HG03280 (cell line): ENCODE results near the gene ITGB5.
"Not testable (repeated sequence)": the region's sequence is repeated elsewhere in the genome, so short reads cannot be mapped to it uniquely, and the experiment has no call there.

ENCODE experiments used
- ATAC-seq: cut with Tn5 transposase; IDR thresholded peaks from one replicate; pipeline ENCODE4 v1.9.1; 2021; ENCODE audit warnings: mild to moderate bottlenecking, moderate library complexity; ENCODE audit not compliant: unreplicated experiment

ITGB5 gene

DNA sequence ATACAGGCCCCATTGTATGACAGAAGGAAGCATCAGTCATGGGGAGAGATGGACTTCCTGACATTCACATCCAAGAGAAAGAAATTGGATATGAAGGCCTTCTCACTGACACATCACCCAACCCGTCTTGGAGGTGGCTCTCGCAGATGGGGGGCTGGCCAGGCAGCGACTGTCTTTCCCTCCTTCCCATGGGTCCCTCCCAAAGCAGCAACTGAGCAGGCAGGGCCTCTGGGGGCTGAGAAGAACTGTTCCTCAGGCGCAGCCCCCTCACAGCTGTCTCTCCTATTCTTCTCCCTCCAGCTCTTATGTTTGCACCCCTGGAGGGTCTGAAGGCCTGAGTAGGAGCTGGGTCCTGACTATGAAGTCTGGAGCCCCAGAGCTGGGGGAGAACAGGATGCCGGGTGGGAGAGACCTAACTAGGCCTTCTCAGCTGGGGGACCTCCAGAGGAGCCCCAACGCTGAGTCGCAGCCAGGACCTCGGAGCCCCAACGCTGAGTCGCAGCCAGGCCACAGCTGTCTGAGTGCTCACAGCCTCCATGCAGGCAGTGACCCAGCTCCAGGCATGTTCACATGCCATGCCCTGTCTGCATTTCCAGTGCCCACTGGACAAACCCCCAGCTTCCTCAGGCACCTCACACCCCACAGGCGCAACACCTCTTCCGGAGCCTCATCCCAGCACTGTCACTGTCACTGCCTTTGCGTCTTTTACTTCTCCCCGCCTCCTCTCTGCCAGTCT, 127.3 kb downstream of the ITGB5 start:
- no peak for ATAC-seq

DNA sequence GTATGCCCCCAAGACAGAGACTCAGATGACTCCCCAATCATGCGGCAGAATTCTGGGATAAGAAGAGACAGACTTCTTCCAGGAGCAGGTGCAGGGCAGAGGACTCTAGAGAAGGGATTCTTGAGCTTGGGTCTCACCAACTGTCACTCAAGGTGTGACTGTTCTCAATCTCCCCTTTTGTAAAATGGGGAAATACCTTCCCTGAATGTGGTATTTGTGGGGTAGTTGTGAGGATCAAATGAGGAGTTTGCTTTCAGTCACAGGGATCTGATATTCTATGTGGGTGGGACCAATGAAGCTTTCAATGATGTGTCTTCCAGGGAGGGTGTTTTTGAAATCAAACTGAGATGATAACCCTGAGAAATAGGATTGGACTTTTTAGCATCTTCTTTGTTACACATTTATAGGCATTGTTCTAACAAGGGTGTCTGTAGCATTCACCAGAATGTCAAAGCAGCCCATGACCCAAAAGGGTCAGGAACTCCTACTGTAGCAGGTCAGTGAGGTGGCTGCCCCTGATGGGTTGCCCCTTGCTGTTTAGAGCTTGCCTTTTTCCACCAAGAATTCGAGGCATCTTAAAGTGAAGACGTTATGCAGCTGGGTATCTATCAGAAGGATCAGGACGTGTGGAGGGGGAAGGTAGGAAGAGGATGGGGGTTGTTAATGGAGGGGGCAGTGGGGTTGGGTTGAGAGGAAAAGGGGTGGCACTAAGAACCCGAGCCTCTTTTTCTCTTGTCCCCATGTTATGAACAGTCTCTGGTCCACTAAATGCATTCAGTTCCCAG, 128.1 kb downstream of the ITGB5 start:
- ATAC-seq, result no peak

DNA sequence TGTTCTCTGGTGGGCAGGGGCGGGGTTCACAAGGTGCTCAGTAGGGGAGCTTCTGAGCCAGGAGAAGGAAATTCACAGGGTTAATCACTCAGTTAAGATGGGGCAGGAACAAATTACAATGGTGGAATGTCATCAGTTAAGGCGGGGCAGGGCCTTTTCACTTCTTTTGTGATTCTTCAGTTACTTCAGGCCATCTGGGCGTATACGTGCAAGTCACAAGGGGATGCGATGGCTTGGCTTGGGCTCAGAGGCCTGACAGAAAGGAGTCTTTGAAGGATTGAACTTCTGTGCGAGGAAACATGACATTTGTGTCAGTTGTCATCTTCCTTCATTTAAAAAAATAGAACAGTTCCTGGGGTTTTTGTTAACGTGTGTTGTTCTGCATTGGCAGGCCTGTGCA, 129.2 kb downstream of the ITGB5 start:
- not testable (repeated sequence) for ATAC-seq

DNA sequence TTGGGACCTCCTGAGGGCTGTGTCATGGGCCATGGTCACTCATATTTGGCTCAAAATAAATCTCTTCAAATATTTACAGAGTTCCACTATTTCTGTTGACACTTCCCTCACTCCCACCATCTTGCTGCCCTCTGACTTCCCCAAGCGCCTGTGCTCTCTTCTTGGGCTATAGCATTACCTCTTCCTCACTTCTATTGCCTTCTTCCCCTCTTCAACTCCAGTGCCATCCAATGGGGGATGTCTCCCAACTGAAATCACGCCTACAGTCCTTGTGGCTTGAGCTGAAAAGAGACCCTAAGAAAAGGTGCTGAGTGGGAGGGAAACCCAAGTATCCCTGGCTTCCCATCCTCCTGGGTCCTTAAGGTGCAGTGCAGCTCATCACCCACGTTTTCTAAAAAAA, 135.1 kb downstream of the ITGB5 start:
- ATAC-seq, result no peak

DNA sequence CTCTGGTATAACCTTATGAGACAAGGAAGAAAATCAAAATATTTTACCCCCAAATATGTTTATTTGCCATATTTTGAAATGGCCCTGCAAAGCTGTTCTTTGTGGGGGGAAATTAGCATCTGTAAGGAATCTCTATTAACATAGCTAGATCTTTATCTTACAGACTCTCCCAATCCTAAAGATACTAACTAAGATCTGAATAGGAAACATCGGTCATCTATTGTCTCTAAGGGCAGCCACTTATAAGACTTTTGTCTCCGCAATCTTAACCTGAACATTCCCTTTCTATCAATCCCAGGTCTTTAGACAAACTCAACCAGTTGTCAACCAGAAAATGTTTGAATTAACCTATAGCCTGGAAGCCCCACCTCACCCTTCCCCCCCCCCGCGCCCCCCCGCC, 135.7 kb downstream of the ITGB5 start:
- no peak for ATAC-seq

DNA sequence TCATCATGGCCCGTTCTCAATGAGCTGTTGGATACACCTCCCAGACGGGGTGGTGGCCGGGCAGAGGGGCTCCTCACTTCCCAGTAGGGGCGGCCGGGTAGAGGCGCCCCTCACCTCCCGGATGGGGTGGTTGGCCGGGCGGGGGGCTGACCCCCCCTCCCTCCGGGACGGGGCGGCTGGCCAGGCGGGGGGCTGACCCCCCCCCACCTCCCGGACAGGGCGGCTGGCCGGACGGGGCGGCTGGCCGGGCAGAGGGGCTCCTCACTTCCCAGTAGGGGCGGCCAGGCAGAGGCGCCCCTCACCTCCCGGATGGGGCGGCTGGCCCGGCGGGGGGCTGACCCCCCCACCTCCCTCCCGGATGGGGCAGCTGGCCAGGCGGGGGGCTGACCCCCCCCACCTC, 137.3 kb downstream of the ITGB5 start:
- not testable (repeated sequence) for ATAC-seq

DNA sequence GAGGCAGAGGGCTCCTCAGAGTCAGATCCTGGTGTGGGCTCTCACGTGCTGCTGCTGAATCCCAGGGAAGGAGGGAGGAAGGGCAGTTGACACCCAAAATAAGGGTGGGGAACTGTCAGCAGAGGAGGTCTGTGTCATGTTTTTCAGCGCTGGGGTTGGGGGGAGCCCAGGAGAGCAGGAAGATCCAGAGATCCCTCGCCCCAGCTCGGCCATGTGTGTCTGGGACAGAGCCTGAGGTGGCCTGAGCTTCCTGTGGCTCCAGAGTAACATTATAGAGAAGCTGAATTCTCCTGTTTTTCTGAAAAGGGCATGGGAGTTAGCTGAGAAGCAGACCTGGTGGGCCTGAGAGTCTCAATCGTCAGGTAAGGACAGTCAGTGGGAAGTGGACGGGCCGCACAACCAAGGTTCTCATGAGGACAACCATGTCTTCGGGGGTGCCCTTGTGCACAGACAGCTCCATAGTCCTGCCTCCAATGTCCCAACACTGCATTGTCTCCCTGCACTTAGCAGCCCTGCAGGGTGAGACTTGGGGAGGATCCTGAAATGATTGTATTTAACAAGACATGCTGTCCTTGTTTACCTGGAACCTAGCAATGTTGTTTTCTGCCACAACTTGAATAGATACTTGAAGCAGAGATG, 138.5 kb downstream of the ITGB5 start:
- ATAC-seq, result no peak

DNA sequence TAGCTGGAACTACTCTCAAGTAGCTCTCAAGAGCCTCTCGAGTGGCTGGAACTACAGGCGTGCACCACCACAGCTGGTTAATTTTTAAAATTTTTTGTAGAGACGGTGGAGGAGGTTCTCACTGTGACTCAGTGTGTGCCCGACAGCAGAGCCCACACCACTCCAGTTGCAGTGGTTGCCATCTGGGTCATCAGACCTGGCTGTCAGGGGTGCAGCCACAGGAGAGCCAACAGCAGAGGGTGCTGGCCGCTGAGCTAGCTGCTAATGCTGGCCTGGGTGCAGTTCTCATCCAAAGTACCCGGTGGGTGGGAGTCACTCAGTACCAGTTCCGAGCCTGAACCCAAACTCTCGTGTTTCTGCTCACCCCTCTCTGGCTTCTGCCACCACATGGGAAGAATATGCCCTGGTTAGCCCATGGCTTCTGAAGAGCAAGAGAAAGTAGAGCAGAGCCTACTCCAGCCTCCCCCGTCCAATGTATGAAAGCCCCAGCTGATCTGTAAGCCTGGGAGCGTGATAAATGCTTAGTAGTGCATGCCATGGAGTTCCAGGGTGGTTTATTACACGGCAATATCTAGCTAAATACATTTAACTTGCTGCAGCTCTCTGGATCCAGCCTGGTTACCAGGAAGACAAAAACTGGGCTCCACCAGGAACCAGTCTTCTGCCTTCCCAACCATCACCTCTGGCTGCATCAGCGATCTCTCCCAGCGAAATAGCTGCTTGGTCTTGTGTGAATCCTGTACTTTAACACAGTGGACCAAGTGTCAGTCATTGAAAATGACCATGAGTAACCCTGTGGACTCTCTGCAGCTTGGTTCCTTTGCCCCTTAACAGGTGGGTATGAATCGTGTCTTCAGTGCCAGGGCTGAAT, 139.8 kb downstream of the ITGB5 start:
- no peak for ATAC-seq

DNA sequence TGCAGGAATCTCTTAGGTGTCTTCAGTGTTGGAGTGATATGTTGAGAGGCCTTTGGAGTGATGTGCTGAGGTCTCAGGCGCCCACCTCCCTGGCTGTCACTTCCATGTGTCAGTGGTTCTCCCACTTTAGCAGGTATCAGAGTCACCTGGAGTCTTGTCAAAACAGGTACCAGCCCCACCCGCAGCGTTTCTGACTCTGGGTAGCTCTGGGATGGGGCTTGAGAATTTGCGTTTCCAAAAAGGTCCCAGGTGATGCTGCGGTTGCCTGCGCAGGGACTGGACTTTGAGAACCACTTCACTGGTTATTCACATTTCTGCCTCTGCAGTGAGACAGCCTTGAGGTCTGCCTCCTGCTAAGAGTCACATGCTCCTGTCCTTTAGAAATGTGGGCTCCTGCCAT, 141.4 kb downstream of the ITGB5 start:
- ATAC-seq, result no peak

DNA sequence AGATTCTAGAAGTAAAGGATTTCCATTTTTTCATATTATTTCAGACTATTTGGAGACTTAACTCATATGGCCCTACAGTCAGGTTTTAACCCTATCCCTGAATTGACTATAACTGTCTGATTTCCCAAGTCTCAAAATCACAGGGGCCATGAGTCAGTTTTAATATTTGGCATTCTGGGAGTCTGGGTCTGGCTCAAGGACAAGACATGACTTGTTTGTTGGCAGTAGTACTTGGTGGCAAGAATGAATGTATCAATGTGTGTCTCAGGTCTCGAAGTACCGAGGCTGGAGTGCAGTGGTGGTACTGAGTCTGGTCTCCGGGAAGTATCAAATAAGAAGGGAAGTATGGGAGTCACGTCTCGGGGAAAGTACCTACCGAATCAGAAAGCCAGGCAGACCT, 146.1 kb downstream of the ITGB5 start:
- no peak for ATAC-seq

DNA sequence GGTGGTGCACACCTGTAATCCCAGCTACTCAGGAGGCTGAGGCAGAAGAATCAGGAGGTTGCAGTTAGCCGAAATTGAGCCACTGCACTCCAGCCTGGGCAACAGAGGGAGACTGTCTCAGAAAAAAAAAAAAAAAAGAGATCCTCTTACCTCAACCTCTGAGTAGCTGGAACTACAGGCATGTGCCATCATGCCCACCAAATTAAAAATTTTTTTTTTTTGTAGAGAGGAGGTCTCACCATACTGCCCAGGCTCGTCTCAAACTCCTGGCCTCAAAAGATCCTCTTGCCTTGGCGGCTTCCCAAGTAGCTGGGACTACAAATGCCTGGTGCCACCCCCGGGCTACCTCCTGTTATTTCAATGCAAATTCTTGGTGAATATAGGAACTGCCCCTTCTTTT, 155.4 kb downstream of the ITGB5 start:
- ATAC-seq, result no peak

DNA sequence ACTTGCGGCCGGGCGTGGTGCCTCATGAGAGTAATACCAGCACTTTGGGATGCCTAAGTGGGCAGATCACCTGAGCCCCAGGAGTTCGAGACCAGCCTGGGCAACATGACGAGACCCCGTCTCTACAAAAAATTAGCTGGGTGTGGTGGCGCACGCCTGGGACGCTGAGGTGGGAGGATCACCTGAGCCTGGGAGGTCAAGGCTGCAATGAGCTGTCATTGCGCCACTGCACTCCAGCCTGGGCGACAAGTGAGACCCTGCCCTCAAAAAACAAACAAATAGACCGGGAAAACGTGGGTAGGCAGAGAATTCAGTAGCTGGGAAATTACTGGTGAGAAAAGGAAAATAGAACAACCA, 156.2 kb downstream of the ITGB5 start:
- no peak for ATAC-seq

DNA sequence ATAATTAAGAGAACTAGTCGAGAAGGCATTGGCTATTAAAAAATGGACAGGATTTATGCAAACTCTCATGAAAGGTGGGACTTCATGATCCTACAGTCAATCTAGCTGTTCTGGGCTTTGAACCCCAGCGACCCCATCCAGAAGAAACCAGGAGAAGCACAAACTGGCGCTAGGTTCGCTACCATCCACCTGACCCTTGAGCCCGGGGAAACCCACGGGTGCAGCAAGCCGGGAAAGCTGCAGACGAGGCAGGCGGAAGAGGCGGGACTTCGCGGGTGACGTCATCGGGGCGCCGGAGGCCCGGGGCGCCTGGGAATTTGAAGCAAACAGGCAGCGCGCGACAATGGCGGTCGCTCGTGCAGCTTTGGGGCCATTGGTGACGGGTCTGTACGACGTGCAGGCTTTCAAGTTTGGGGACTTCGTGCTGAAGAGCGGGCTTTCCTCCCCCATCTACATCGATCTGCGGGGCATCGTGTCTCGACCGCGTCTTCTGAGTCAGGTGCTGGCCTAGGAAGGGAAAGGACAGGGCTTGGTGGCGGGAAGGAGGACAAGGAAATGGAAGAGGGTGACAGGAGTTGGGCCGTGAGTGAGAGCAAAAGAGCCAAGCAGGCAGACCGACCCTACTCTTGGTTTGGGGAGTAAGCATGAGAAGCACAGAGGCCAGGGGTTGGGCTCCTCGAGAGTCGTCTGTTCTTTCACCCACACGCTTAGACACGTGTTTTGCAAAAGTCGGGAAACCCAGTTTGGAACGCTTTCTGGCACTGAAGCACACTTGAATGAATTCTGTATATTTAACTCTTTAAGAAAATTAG, 156.8 kb downstream of the ITGB5 start, which contains the start of gene UMPS:
UMPS (plus strand) TSS at position 324 of the 812 bp plus-strand sequence; CDS start at position 344, 20 bp downstream.
- ATAC-seq, result peak; percentile 98

DNA sequence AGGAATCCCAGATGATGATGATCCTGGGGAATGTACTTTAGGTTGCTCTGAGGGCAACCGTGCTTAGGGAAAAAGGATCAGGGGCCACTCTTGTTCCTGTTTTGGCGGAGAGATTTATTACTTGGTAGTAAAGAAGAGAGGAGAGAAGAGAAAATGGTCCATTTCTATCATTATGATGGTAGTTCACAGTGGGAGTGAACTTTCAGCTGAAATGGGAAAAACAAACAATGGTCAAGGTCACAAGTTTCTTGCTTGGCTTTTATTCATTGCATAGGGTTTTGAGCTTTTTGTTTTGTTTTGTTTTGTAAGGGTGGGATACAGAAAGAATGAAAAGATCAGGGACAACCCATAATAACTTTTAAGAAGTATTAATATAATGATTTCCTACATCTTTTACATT, 164.6 kb downstream of the ITGB5 start:
- ATAC-seq, result no peak

DNA sequence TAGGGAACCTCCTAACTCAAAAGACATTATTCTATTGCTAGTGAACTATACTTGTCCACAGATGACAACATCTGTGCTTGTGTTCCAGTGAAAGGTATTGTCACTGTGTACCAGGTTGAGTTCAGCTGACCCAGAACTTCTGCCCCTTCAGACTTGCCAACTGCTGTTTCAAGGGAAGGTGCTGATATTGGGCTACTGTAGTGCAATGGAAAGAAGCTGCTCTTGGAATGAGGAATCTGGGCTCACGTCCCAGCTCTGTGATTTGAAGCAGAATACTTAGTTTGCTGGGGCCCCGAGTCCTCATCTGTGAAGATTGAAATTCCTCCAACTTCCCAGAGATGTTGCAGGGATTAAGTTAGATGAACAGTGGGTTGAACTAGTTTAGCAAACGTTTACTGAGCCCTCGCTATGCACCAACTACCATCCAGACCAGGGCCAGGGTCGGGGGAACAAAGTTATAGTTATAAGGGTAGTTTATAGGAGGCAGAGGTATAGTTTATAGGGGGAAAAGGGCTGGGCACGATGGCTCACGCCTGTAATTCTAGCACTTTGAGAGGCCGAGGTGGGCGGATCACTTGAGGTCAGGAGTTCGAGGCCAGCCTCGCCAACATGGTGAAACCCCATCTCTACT, 172.8 kb downstream of the ITGB5 start:
- no peak for ATAC-seq
